ENCODE data around the gene FBXO31. TPM values are rescaled to one million over a fixed set of nuclear protein-coding genes. Genes with fewer than 3 reads are reported as not detected.

FBXO31 gene
- total and polyA plus RNA-seq, 9 of the 15 experiments (the other 6 are each of a cell fraction or from before 2014, with no cell fraction given) = 0.18 to 33.3 (median 10.9) TPM

- TF ChIP-seq, protein P1, sequence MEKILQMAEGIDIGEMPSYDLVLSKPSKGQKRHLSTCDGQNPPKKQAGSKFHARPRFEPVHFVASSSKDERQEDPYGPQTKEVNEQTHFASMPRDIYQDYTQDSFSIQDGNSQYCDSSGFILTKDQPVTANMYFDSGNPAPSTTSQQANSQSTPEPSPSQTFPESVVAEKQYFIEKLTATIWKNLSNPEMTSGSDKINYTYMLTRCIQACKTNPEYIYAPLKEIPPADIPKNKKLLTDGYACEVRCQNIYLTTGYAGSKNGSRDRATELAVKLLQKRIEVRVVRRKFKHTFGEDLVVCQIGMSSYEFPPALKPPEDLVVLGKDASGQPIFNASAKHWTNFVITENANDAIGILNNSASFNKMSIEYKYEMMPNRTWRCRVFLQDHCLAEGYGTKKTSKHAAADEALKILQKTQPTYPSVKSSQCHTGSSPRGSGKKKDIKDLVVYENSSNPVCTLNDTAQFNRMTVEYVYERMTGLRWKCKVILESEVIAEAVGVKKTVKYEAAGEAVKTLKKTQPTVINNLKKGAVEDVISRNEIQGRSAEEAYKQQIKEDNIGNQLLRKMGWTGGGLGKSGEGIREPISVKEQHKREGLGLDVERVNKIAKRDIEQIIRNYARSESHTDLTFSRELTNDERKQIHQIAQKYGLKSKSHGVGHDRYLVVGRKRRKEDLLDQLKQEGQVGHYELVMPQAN (IDR thresholded peaks at IDR 0.05; ENCODE audit: borderline replicate concordance) = no peak
- no peak for TF ChIP-seq EP400 (IDR thresholded peaks at IDR 0.05)
- no peak for TF ChIP-seq GTF2A2 (tag; IDR thresholded peaks at IDR 0.05)
- TF ChIP-seq, protein P2, sequence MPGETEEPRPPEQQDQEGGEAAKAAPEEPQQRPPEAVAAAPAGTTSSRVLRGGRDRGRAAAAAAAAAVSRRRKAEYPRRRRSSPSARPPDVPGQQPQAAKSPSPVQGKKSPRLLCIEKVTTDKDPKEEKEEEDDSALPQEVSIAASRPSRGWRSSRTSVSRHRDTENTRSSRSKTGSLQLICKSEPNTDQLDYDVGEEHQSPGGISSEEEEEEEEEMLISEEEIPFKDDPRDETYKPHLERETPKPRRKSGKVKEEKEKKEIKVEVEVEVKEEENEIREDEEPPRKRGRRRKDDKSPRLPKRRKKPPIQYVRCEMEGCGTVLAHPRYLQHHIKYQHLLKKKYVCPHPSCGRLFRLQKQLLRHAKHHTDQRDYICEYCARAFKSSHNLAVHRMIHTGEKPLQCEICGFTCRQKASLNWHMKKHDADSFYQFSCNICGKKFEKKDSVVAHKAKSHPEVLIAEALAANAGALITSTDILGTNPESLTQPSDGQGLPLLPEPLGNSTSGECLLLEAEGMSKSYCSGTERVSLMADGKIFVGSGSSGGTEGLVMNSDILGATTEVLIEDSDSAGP (CRISPR knock-in tag; IDR thresholded peaks at IDR 0.05) = no peak
Observed at GRCh38 chr16:87359121-87359520, 24.5 kb downstream of the FBXO31 start (continued).

GRCh38 chr16:87358696-87359095 lies 24.9 kb downstream of the FBXO31 start:
- Histone ChIP-seq H3K79me2 (ENCODE audit: control insufficient read depth, insufficient read depth, low read length) (peaks cover 15% of the 10 kb centered on the region), H2AFZ (ENCODE audit: low read depth, low read length) (no peak overlapping the region), H4K20me1 (replicated peaks; ENCODE audit: control insufficient read depth, insufficient read depth, low read length) (peaks cover 7% of the 10 kb centered on the region), H3K9ac (ENCODE audit: insufficient read depth in 1 of 2, low read depth in 2 of 2, low read length in 2 of 2) (no peak overlapping the region), H3K4me2 (ENCODE audit: insufficient read depth, low read length) (no peak overlapping the region), H3K9me1 (ENCODE audit: control insufficient read depth, insufficient read depth, low read length) (no peaks in the 10 kb centered on the region), H3K27ac (ENCODE audit: extremely low read depth, low read depth, low read length) (no peak overlapping the region), H3K4me1 (replicated peaks in 1 of 2; ENCODE audit: control insufficient read depth in 2 of 2, insufficient read depth in 2 of 2, low read length in 2 of 2) (peaks cover 4 to 5% of the 10 kb centered on the region in 2 experiments), H3K9me3 (replicated peaks; ENCODE audit: control insufficient read depth, insufficient read depth, low read depth, low read length) (no peaks in the 10 kb centered on the region), H3K36me3 (ENCODE audit: control insufficient read depth, insufficient read depth, low read length) (peaks cover 67% of the 10 kb centered on the region; the same call in 2 of the 3 replicates), H3K27me3 (ENCODE audit: control insufficient read depth in 2 of 2, insufficient read depth in 2 of 2, low read length in 2 of 2) (no peaks in the 10 kb centered on the region), H3K4me3 (no peak overlapping the region)
- ATAC-seq = no peak
- ChIA-PET CTCF (ENCODE audit: low intra/inter-chr PET ratio) (no interaction called here), POLR2A (interaction anchor here (1.6 to 1.8 kb wide), 2 partner anchors 9 to 11 kb away, joined by 4 to 6 read pairs; no protein-coding TSS in a partner anchor)
- 90% methylated on average over 9 of the region's 9 CpGs for WGBS (ENCODE audit: insufficient coverage, low coverage, missing lambda C conversion rate)
- DNase-seq (ENCODE audit: extremely low read depth in 1 of 4, low spot score in 3 of 4) = no peak
- in situ Hi-C loops (cut with MboI) (no loop called here), intact Hi-C loops (cut with micrococcal nuclease) (no loop called here)
- BruUV-seq (replicated peaks) = no TSS peak
- TF ChIP-seq PHF20 (IDR thresholded peaks at IDR 0.05; ENCODE audit: partially characterized antibody) = no peak
- TF ChIP-seq, protein P3, sequence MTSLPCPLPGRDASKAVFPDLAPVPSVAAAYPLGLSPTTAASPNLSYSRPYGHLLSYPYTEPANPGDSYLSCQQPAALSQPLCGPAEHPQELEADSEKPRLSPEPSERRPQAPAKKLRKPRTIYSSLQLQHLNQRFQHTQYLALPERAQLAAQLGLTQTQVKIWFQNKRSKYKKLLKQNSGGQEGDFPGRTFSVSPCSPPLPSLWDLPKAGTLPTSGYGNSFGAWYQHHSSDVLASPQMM (CRISPR knock-in tag; IDR thresholded peaks at IDR 0.05) = no peak
- TF ChIP-seq MXI1 (IDR thresholded peaks at IDR 0.05; ENCODE audit: low read depth, low read length) = no peak
- no peak for FAIRE-seq

Measured in K562 (cell line).